ENCODE data around the gene ATIC. TPM values are rescaled to one million over a fixed set of nuclear protein-coding genes. Genes with fewer than 3 reads are reported as not detected.

The ATIC gene
- total RNA-seq, 1 experiment from 2014 or later, result 173 TPM

DNA sequence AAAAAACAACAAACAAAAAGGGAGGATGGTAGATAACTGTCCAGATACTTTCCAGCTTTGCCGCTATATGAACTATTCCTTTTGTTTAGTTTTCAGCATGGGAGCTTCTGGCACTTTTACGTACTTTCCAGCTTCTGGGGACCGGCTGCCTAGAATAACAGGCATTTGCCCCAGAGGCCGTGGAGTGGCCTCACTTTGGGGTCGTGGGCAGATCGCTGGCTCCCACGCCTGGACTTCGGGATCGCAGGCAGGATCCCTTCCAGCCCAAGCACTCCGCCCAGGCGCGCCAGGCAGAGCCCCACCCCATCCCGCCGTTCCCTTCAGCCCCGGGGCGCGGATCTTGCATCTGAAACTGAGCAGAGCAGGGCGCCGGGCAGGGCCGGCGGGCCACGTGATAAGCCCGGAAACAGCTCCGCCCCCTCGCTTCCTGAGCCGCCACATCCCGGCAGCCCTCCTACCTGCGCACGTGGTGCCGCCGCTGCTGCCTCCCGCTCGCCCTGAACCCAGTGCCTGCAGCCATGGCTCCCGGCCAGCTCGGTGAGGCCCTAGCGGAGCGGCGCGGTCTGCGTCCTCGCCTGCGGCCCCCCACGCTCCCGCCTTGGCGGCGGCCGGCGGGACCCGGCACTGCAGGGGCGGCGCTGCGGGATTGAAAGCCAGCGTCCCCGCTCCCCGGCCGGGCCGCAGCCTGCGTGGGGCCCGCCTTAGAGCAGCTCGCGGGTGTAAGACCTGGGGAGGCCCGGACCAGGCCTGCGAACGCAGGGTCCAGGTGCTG, at the start of gene ATIC (continued):
- TF ChIP-seq, protein P1, sequence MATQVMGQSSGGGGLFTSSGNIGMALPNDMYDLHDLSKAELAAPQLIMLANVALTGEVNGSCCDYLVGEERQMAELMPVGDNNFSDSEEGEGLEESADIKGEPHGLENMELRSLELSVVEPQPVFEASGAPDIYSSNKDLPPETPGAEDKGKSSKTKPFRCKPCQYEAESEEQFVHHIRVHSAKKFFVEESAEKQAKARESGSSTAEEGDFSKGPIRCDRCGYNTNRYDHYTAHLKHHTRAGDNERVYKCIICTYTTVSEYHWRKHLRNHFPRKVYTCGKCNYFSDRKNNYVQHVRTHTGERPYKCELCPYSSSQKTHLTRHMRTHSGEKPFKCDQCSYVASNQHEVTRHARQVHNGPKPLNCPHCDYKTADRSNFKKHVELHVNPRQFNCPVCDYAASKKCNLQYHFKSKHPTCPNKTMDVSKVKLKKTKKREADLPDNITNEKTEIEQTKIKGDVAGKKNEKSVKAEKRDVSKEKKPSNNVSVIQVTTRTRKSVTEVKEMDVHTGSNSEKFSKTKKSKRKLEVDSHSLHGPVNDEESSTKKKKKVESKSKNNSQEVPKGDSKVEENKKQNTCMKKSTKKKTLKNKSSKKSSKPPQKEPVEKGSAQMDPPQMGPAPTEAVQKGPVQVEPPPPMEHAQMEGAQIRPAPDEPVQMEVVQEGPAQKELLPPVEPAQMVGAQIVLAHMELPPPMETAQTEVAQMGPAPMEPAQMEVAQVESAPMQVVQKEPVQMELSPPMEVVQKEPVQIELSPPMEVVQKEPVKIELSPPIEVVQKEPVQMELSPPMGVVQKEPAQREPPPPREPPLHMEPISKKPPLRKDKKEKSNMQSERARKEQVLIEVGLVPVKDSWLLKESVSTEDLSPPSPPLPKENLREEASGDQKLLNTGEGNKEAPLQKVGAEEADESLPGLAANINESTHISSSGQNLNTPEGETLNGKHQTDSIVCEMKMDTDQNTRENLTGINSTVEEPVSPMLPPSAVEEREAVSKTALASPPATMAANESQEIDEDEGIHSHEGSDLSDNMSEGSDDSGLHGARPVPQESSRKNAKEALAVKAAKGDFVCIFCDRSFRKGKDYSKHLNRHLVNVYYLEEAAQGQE (IDR thresholded peaks at IDR 0.05; ENCODE audit: low read depth), result no peak
- TF ChIP-seq ZFX (IDR thresholded peaks at IDR 0.05) (peak; percentile 97), ELF1 (IDR thresholded peaks at IDR 0.05; ENCODE audit: borderline replicate concordance, low read depth) (peak; percentile 44; the same call in 1 of the 2 replicates)

DNA sequence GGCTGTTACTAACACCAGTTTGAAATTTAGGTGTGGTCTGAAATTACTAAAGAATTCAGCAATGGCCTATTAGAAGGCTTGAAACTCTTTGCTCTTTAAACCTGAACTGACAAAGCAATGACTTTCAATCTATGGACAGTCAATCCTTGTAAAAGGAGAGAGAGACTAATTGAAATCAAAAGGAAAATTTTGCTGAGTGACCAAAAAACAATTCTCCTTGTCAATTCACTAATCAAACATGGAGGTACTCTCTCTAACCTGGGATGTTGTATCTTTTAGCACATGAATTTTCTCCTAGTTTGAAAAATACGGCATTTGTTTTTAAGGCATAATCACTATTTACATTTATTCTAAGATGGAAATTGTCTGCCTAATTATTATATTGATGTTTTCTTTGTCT, 49.6 kb upstream of the ATIC start:
- Histone ChIP-seq H3K27ac (ENCODE audit: low read depth, low read length) (no peak overlapping the region), H3K4me2 (ENCODE audit: low read length) (no peak overlapping the region), H3K27me3 (ENCODE audit: insufficient read depth, low read length) (no peaks in the 10 kb centered on the region), H3K4me3 (replicated peaks in 1 of 2; ENCODE audit: low read depth in 1 of 2, low read length in 2 of 2) (no peak overlapping the region), H3K4me1 (ENCODE audit: control insufficient read depth in 1 of 2, insufficient read depth in 2 of 2, low read length in 2 of 2) (no peaks in the 10 kb centered on the region), H4K20me1 (ENCODE audit: insufficient read depth) (no peaks in the 10 kb centered on the region; the same call in 1 of the 2 replicates), H3K36me3 (ENCODE audit: control insufficient read depth in 1 of 2, insufficient read depth in 2 of 2, low read length in 2 of 2) (no peaks in the 10 kb centered on the region), H3K9ac (ENCODE audit: low read length) (no peak overlapping the region), H2AFZ (ENCODE audit: low read depth, low read length, poor library complexity, severe bottlenecking) (no peak overlapping the region), H3K9me3 (ENCODE audit: control insufficient read depth in 1 of 2, insufficient read depth in 1 of 2, low read depth in 1 of 2, low read length in 2 of 2) (no peaks in the 10 kb centered on the region), H3K9me2 (ENCODE audit: insufficient read depth) (no peaks in the 10 kb centered on the region), H3K79me2 (ENCODE audit: insufficient read depth, low read length) (no peaks in the 10 kb centered on the region)
- POLR2A ChIA-PET, result no interaction called here
- CTCF ChIA-PET, result no interaction called here
- RAD21 ChIA-PET (ENCODE audit: low non-redundant PET in 1 of 2, low total read pairs in 2 of 2, uncharacterized antibody in 2 of 2, unreplicated experiment in 2 of 2), result no interaction called here
- intact Hi-C loops (cut with micrococcal nuclease), result no loop called here
- ATAC-seq (no peak), DNase-seq (ENCODE audit: low read depth, low spot score) (no peak)
- BruUV-seq (replicated peaks), result no TSS peak
- TF ChIP-seq POLR2A (IDR thresholded peaks at IDR 0.05; ENCODE audit: borderline replicate concordance, extremely low read depth, insufficient read depth, insufficient read length) (no peak), FOSL1 (IDR thresholded peaks at IDR 0.05; ENCODE audit: low read depth) (no peak), EZH2 (IDR thresholded peaks at IDR 0.05) (no peak)
- TF ChIP-seq, protein P1 (IDR thresholded peaks at IDR 0.05; ENCODE audit: low read depth), result no peak

All from HCT116 (cell line).